HG03378 (cell line): ENCODE measurements around the gene ANGEL1.
A peak's percentile ranks its signal among the peaks of the same experiment; 100 is the strongest.

Experiments
- ATAC-seq: cut with Tn5 transposase; IDR thresholded peaks from one replicate; pipeline ENCODE4 v1.9.1; 2021; ENCODE audit warnings: mild to moderate bottlenecking, moderate library complexity; ENCODE audit not compliant: unreplicated experiment

The ANGEL1 gene

GRCh38 chr14:76820700-76821099 is 8.0 kb upstream of the ANGEL1 start:
- ATAC-seq, result no peak

GRCh38 chr14:76814726-76815645 is 2.3 kb upstream of the ANGEL1 start:
- no peak for ATAC-seq

GRCh38 chr14:76812093-76812421 is 625 bp downstream of the ANGEL1 start:
- peak; percentile 21 for ATAC-seq

GRCh38 chr14:76811561-76811960 is 1.1 kb downstream of the ANGEL1 start:
- no peak for ATAC-seq

GRCh38 chr14:76810953-76811400 is 1.7 kb downstream of the ANGEL1 start:
- ATAC-seq, result no peak

- no peak for ATAC-seq
Observed at GRCh38 chr14:76810525-76810924, 2.2 kb downstream of the ANGEL1 start.

- no peak for ATAC-seq
Observed at GRCh38 chr14:76808990-76809389, 3.7 kb downstream of the ANGEL1 start.

- ATAC-seq, result no peak
Observed at GRCh38 chr14:76808011-76808410, 4.7 kb downstream of the ANGEL1 start.

- no peak for ATAC-seq
Observed at GRCh38 chr14:76806446-76806845, 6.2 kb downstream of the ANGEL1 start.

GRCh38 chr14:76793956-76794355 is 18.7 kb downstream of the ANGEL1 start:
- no peak for ATAC-seq

- no peak for ATAC-seq
Observed at GRCh38 chr14:76793324-76793723, 19.4 kb downstream of the ANGEL1 start.

GRCh38 chr14:76792422-76792821 is 20.3 kb downstream of the ANGEL1 start:
- no peak for ATAC-seq

GRCh38 chr14:76786601-76787000 is 26.1 kb downstream of the ANGEL1 start:
- ATAC-seq, result no peak

GRCh38 chr14:76784881-76785280 is 27.8 kb downstream of the ANGEL1 start:
- ATAC-seq, result peak; percentile 57

- no peak for ATAC-seq
Observed at GRCh38 chr14:76784266-76784874, 28.3 kb downstream of the ANGEL1 start.

- ATAC-seq, result no peak
Observed at GRCh38 chr14:76782885-76783566, 29.7 kb downstream of the ANGEL1 start.

GRCh38 chr14:76782115-76782884 is 30.4 kb downstream of the ANGEL1 start:
- no peak for ATAC-seq

- ATAC-seq, result no peak
Observed at GRCh38 chr14:76781648-76782051, 31.0 kb downstream of the ANGEL1 start.

GRCh38 chr14:76780875-76781647 is 31.6 kb downstream of the ANGEL1 start:
- no peak for ATAC-seq

GRCh38 chr14:76780360-76780759 is 32.3 kb downstream of the ANGEL1 start:
- ATAC-seq, result no peak
